ENCODE data around the gene KIRREL3. TPM values are rescaled to one million over a fixed set of nuclear protein-coding genes. Genes with fewer than 3 reads are reported as not detected.

Gene KIRREL3
- total and polyA plus RNA-seq, 2 of the 8 experiments (the other 6 are each of a cell fraction or from before 2014, with no cell fraction given) = 0.29 to 0.32 TPM

DNA sequence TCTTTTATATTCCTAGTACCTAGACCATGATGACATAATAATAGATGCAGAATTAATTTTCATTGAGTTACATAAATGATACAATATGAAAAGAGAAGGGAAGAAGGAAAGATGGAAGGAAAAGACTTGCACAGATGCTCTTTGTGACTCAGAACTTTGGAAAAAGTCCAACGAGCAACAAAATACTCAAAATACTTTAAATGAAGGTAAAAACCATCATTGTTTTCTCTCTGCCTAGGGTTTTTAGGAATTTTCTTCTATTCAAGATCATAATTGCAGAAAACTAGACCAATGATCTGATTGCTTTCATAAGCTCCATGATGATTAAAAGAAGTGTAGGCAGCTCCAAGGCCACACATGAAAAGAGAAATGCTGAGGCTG is 276.9 kb downstream of the KIRREL3 start:
- no peak overlapping the region for H2AK5ac ChIP-seq (ENCODE audit: low read depth, low read length)
- no peaks in the 10 kb centered on the region for H3K4me1 ChIP-seq (replicated peaks in 1 of 4; ENCODE audit: control insufficient read depth in 3 of 4, insufficient read depth in 4 of 4, low read length in 3 of 4)
- 92% methylated on average over 1 of the region's 1 CpG; no CpG with 5 or more reads in 1 of the 2 experiments for WGBS, 2 experiments (ENCODE audit: extremely low coverage in 1 of 2, insufficient coverage in 1 of 2, insufficient read length in 1 of 2, insufficient replicate concordance in 2 of 2, low coverage in 1 of 2, low lambda C conversion rate in 2 of 2, missing lambda C conversion rate in 1 of 2)
- DNase-seq (ENCODE audit: low read depth in 1 of 2, low spot score in 2 of 2) = no peak
- no peaks in the 10 kb centered on the region for H3K27me3 ChIP-seq (replicated peaks in 1 of 4; ENCODE audit: control insufficient read depth in 3 of 4, extremely low read depth in 1 of 4, insufficient read depth in 3 of 4, low read length in 3 of 4)
- H3K4me2 ChIP-seq (ENCODE audit: insufficient read depth in 1 of 2, low read depth in 2 of 2, low read length in 2 of 2) = no peak overlapping the region
- H2BK120ac ChIP-seq (replicated peaks; ENCODE audit: low read depth, low read length) = no peak overlapping the region
- no peak overlapping the region for H2BK15ac ChIP-seq (ENCODE audit: low read length)
- H3K14ac ChIP-seq (ENCODE audit: insufficient read length) = no peak overlapping the region
- H3K36me3 ChIP-seq (ENCODE audit: control insufficient read depth in 2 of 4, insufficient read depth in 4 of 4, low read length in 3 of 4) = no peaks in the 10 kb centered on the region
- no peak for TF ChIP-seq SP2 (IDR thresholded peaks at IDR 0.05; ENCODE audit: low read length)
- TF ChIP-seq EZH2 (IDR thresholded peaks at IDR 0.05; ENCODE audit: low read depth, low read length, severe bottlenecking) = no peak
- TF ChIP-seq PHF8 (conservative IDR thresholded peaks at IDR 0.05; ENCODE audit: low read depth, low read length) = no peak
- TF ChIP-seq HDAC2 (IDR thresholded peaks at IDR 0.05; ENCODE audit: borderline replicate concordance in 1 of 2, low read depth in 2 of 2, low read length in 2 of 2) = no peak
- no peak for TF ChIP-seq RBBP5 (IDR thresholded peaks at IDR 0.05; ENCODE audit: borderline replicate concordance, low read depth, low read length)
- TF ChIP-seq CBX8 (IDR thresholded peaks at IDR 0.05; ENCODE audit: borderline replicate concordance, low read depth, low read length) = no peak
- no peak for TF ChIP-seq SIN3A (conservative IDR thresholded peaks at IDR 0.05 in 1 of 2, IDR thresholded peaks at IDR 0.05 in 1 of 2; ENCODE audit: low read depth in 1 of 2, low read length in 2 of 2)
- no peak for TF ChIP-seq KDM5A (IDR thresholded peaks at IDR 0.05; ENCODE audit: low read length)
- no peak for TF ChIP-seq CEBPB (IDR thresholded peaks at IDR 0.05; ENCODE audit: low read depth, low read length)
- TF ChIP-seq CHD2 (IDR thresholded peaks at IDR 0.05; ENCODE audit: low read length) = no peak
- TF ChIP-seq CREB1 (IDR thresholded peaks at IDR 0.05) = no peak
- no peak for TF ChIP-seq POLR2A (IDR thresholded peaks at IDR 0.05; ENCODE audit: control extremely low read depth in 1 of 2, low read depth in 2 of 2, low read length in 2 of 2)
- no peak for TF ChIP-seq SIX5 (IDR thresholded peaks at IDR 0.05; ENCODE audit: low read depth, low read length)
- no peak for TF ChIP-seq KDM4A (IDR thresholded peaks at IDR 0.05; ENCODE audit: low read depth, low read length, severe bottlenecking)
- no peak for TF ChIP-seq GABPA (IDR thresholded peaks at IDR 0.05; ENCODE audit: borderline replicate concordance, insufficient read depth, low read length)
- no peak for TF ChIP-seq TAF1 (IDR thresholded peaks at IDR 0.05; ENCODE audit: low read depth, low read length)
- H4K5ac ChIP-seq (ENCODE audit: insufficient read length, low read depth, low read length) = no peak overlapping the region
- H3K4ac ChIP-seq (replicated peaks; ENCODE audit: insufficient read length, low read depth, low read length) = no peak overlapping the region
- H2BK5ac ChIP-seq (ENCODE audit: low read depth, low read length) = no peak overlapping the region
- no peak overlapping the region for H2BK20ac ChIP-seq (ENCODE audit: low read length)
- H3K27ac ChIP-seq (ENCODE audit: low read depth, low read length) = no peak overlapping the region
- no peaks in the 10 kb centered on the region for H3K9me3 ChIP-seq (ENCODE audit: insufficient read depth in 2 of 2, low read depth in 1 of 2, low read length in 1 of 2)
- H4K20me1 ChIP-seq (replicated peaks in 1 of 2; ENCODE audit: control insufficient read depth in 1 of 2, insufficient read depth in 2 of 2, low read length in 2 of 2) = no peaks in the 10 kb centered on the region
- H3K23ac ChIP-seq (ENCODE audit: insufficient read length) = no peak overlapping the region
- no peak for FAIRE-seq
- POLR2A ChIA-PET (ENCODE audit: partially characterized antibody) = no interaction called here
- no peaks in the 10 kb centered on the region for H3K23me2 ChIP-seq (ENCODE audit: low read depth, low read length)
- H4K8ac ChIP-seq (ENCODE audit: extremely low read depth, insufficient read depth, low read length) = no peak overlapping the region
- H4K91ac ChIP-seq (replicated peaks; ENCODE audit: insufficient read length, low read length) = no peak overlapping the region
- no peak overlapping the region for H2AFZ ChIP-seq (ENCODE audit: low read length)
- H3K4me3 ChIP-seq (ENCODE audit: extremely low read depth in 1 of 4, insufficient read depth in 2 of 4, low read depth in 3 of 4, low read length in 4 of 4) = no peak overlapping the region
- H3K56ac ChIP-seq (replicated peaks; ENCODE audit: insufficient read length, low read depth, low read length) = no peak overlapping the region
- H3K79me2 ChIP-seq (ENCODE audit: control insufficient read depth in 1 of 2, insufficient read depth in 2 of 2, low read length in 2 of 2) = no peaks in the 10 kb centered on the region
- CTCF ChIA-PET (ENCODE audit: partially characterized antibody) = interaction anchor here (1.4 to 5.9 kb wide), 3 partner anchors 7 to 283 kb away, joined by 3 to 49 read pairs (median 5); no protein-coding TSS in a partner anchor
- no peak overlapping the region for H3K9ac ChIP-seq (replicated peaks in 1 of 4; ENCODE audit: extremely low read depth in 1 of 4, low read depth in 3 of 4, low read length in 3 of 4)
- no peaks in the 10 kb centered on the region for H3K79me1 ChIP-seq (ENCODE audit: low read depth, low read length)
- no peak overlapping the region for H3K18ac ChIP-seq (ENCODE audit: extremely low read depth, low read length)
- no peak overlapping the region for H2BK12ac ChIP-seq (ENCODE audit: low read depth, low read length)

Measured in H1 (cell line).